Pancreas (tissue), 10 donors: ENCODE data around the gene GAS2. TPM values are rescaled to one million over a fixed set of nuclear protein-coding genes. Genes with fewer than 3 reads are reported as not detected.

Experiments
- ATAC-seq, 4 donors: fragments of 200-7000 bp; cut with Tn5 transposase; one replicate each; pipeline versions ENCODE4 v1.8.0 to v1.9.1; 2020; ENCODE audit warnings: mild to moderate bottlenecking in 4 of 4, moderate library complexity in 4 of 4
- DNase-seq, 6 donors: peaks; one replicate each; pipeline ENCODE4 v3.0.0-alpha.2; 2020
- FAIRE-seq: peaks from 2 replicates; lab custom pipeline; 2012; peaks lifted over from hg19 to GRCh38; lab: Jason Lieb, UNC
- H3K27ac ChIP-seq, 4 donors: fragments of 200-600 bp; sonication (generic); 1 replicate in 3 of 4; 2 replicates in 1 of 4; pipeline versions ENCODE4 v1.5.0 to v1.8.0; 2020
- H3K27me3 ChIP-seq, 4 donors: fragments of 200-600 bp; one replicate each; pipeline ENCODE4 v1.8.0; 2021
- H3K36me3 ChIP-seq, 3 donors: fragments of 200-600 bp; sonication (generic) in 1 of 3; one replicate each; pipeline versions ENCODE4 v1.5.0 to v1.8.0; 2020 to 2021
- H3K4me1 ChIP-seq, 3 donors: fragments of 200-600 bp; one replicate each; pipeline ENCODE4 v1.8.0; 2021
- H3K4me3 ChIP-seq, 4 donors: fragments of 200-600 bp; sonication (generic) in 2 of 4; one replicate each; pipeline versions ENCODE4 v1.5.0 to v1.8.0; 2020 to 2021
- H3K9me3 ChIP-seq, 4 donors: fragments of 200-600 bp; one replicate each; pipeline ENCODE4 v1.8.0; 2021
- WGBS, 2 donors: extraction: QIAGEN DNeasy Blood & Tissue Kit; methylation state at CpG; one replicate each; pipeline ENCODE4 v1.1.7; 2013; 5-methylcytosine and 5-hydroxymethylcytosine counted together
- intact Hi-C, 3 donors: fragments of 100-400 bp; cut with DNase I; formaldehyde crosslinking; loops; one replicate each; pipeline versions ENCODE4 v1.11.1 to v1.14.2; 2022
- polyA plus RNA-seq, 2 donors: library from polyadenylated mRNA; stranded (reverse); fragments of 200-250 nt; gene quantifications; one replicate each; pipeline ENCODE4 v1.2.3, GENCODE V29; 2013
- total RNA-seq, 6 donors: library from RNA; stranded (reverse); fragmentation: NEBNext Ultra II Directional in 4 of 6; extraction: Animal tissue kit (Norgen Biotek cat#: 25700) in 4 of 6; gene quantifications; one replicate each; pipeline versions ENCODE4 v1.2.1 to v1.2.4, GENCODE V29; 2021 to 2023
- TF ChIP-seq, protein P1 (sequence below), 4 donors: fragments of 200-600 bp; sonication (generic) in 3 of 4; IDR thresholded peaks; one replicate each; pipeline versions ENCODE4 v1.5.0 to v1.8.0; 2021; ENCODE audit warnings: antibody characterized with exemption in 4 of 4
- donor health status: healthy with polysubstance abuse.
- donor health status: DM: no; HTN: no; CAD: no; lungs with moderate emphysema.
- donor health status: DM: no; HTN: no; CAD: no.
- donor health status: control.
- donor health status: control.
- donor health status: Bipolar disorder and iron deficiency.
- donor health status: DM: yes; HTN: yes; CAD: no.
- donor health status: DM: no; HTN: no; CAD: no.
- donor health status: DM: no; HTN: no; CAD: no.
- donor health status: DM: yes; HTN: yes; CAD: no.

The GAS2 gene
- total and polyA plus RNA-seq, 8 donors, result 4.1 to 13.4 (median 11.2) TPM

DNA sequence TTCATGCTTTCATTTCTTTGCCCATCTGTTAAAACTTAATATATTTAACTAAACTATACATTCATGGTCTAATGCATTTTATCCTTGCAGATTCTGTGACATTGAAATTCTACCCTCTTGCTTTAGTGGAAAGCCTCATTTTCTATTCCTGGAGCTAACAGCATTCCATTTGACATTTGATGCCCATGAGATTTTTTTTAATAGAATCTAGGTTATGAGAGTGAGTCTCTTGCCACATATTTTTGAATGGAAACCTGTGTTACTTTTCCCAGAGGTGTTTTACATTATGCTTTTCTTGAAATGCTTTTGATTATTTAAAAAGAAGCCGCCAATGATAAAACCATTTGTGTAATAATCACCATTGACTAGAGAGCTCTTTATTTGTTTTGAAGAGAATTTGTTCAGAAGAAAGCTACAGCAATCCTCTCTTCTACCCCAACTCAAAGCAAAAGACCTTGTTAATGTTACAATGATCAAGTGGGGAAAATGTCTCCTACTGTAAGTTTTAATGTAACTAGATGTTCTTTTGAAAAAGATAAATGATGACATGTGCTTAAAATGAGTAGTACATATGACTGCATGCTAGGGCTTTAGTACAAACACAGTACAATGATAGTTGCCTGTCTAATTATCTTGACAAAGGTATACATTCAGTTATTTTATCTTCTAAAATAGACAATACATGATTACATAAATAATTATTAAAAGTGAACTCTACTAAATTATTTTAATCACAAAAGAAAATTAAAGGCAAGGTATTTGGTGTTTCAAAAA lies 67.3 kb downstream of the GAS2 start:
- no peaks in the 10 kb centered on the region for H3K36me3 ChIP-seq
- no peak for DNase-seq
- no peak for FAIRE-seq
- no peak for ATAC-seq
- no peak overlapping the region for H3K4me3 ChIP-seq
- H3K9me3 ChIP-seq, result no peaks in the 10 kb centered on the region
- TF ChIP-seq, protein P1, sequence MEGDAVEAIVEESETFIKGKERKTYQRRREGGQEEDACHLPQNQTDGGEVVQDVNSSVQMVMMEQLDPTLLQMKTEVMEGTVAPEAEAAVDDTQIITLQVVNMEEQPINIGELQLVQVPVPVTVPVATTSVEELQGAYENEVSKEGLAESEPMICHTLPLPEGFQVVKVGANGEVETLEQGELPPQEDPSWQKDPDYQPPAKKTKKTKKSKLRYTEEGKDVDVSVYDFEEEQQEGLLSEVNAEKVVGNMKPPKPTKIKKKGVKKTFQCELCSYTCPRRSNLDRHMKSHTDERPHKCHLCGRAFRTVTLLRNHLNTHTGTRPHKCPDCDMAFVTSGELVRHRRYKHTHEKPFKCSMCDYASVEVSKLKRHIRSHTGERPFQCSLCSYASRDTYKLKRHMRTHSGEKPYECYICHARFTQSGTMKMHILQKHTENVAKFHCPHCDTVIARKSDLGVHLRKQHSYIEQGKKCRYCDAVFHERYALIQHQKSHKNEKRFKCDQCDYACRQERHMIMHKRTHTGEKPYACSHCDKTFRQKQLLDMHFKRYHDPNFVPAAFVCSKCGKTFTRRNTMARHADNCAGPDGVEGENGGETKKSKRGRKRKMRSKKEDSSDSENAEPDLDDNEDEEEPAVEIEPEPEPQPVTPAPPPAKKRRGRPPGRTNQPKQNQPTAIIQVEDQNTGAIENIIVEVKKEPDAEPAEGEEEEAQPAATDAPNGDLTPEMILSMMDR (IDR thresholded peaks at IDR 0.05), result no peak
- no peak overlapping the region for H3K27ac ChIP-seq
- no peaks in the 10 kb centered on the region for H3K27me3 ChIP-seq
- intact Hi-C loops, result no loop called here
- H3K4me1 ChIP-seq, result peaks cover 0 to 8% (median 5%) of the 10 kb centered on the region in 3 donors
- WGBS, 2 donors, result 79 to 81% methylated on average over 1 of the region's 1 CpG

DNA sequence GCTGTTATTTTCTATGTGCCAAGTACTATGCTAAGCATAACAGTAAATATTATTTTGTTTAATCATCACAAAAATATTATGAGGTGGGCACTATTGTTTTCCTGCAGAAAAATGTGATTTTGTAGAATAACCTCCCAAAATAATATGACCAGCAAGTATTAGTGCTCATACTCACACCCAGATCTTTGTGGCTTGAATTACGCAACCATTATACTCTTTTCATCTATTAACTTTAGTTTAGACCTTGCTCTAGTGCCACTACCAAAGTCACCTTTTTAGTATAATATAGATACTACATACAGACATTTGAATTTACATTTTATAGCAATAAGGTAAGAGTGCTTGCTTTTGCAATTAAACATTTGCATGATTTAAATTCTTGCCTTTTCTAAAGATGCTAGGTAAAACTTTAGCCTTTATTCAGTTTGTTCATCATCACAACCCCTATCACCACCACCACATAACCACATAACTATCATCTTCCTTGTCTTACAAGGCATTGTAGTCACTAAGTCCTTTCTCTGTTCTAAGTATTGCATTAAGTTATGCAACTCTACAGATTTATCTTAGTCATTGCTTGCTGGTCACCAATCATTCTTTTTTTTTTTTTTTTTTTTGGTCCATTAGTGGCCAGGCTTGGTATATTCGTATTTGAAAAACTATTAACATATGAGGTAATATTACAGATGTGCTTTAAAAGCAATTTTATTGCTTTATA lies 68.4 kb downstream of the GAS2 start:
- H3K36me3 ChIP-seq, result no peaks in the 10 kb centered on the region
- H3K4me3 ChIP-seq, result no peak overlapping the region
- ATAC-seq, result no peak
- H3K27ac ChIP-seq, result no peak overlapping the region
- intact Hi-C loops, result no loop called here
- no peaks in the 10 kb centered on the region for H3K27me3 ChIP-seq
- WGBS, 2 donors, result 88 to 92% methylated on average over 2 of the region's 2 CpGs
- TF ChIP-seq, protein P1 (IDR thresholded peaks at IDR 0.05), result no peak
- peaks cover 0 to 6% (median 0%) of the 10 kb centered on the region in 3 donors for H3K4me1 ChIP-seq
- no peaks in the 10 kb centered on the region for H3K9me3 ChIP-seq
- FAIRE-seq, result no peak
- no peak for DNase-seq

DNA sequence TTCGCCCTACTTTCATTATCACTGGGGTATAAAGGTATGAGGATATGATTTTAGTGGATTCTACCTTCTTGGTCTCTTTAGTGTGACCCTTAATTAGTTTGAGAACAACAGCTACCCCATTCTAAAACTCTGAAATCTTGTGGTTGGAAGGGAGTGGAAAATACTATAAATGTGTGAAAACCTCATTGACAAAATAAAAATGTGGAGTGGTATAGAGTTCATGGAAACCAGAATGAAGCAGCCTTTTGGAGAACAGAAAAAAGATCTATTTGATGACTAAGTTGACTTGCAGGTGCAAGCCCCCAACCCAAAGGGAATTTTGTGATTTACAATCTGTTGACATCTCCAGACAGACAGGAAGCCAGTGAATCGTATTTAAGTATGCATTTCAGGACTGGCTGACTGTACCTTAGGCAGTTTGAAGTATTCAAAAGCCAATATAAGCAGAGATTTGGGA lies 75.8 kb downstream of the GAS2 start:
- Histone ChIP-seq H3K4me3 (no peak overlapping the region), H3K27me3 (no peaks in the 10 kb centered on the region), H3K9me3 (no peaks in the 10 kb centered on the region), H3K4me1 (no peaks in the 10 kb centered on the region), H3K36me3 (no peaks in the 10 kb centered on the region), H3K27ac (no peak overlapping the region)
- FAIRE-seq (no peak), DNase-seq (no peak), ATAC-seq (no peak)
- TF ChIP-seq, protein P1 (IDR thresholded peaks at IDR 0.05), result no peak
- intact Hi-C loops, result no loop called here
- whole genome bisulfite sequencing, 2 donors, result 87 to 93% methylated on average over 2 of the region's 2 CpGs

DNA sequence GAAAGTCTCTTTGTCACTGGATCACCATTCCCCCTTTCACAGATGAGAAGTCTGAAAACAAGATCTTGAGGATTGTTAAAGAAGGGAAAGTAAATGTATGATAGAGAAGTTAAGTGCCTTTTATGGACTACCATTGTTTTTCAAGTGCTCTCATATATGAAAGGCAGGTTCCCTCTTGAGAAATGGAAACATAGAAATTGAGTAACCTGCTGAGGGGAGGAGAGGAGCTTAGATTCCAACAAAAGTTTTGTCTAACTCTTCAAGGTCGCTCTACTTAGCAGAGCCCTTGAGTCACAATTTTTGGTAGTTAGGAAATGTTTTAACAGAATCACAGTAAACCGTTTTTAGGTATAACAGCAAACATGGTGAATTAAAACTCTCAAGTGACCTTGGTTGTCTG lies 83.1 kb downstream of the GAS2 start:
- no peak for DNase-seq
- intact Hi-C loops, result no loop called here
- H3K27ac ChIP-seq, result no peak overlapping the region
- H3K9me3 ChIP-seq, result no peaks in the 10 kb centered on the region
- no peaks in the 10 kb centered on the region for H3K4me1 ChIP-seq
- TF ChIP-seq, protein P1 (IDR thresholded peaks at IDR 0.05), result no peak
- H3K27me3 ChIP-seq, result no peaks in the 10 kb centered on the region
- FAIRE-seq, result no peak
- no peak overlapping the region for H3K4me3 ChIP-seq
- ATAC-seq, result no peak
- WGBS, 2 donors, result 83 to 90% methylated on average over 2 of the region's 2 CpGs
- H3K36me3 ChIP-seq, result no peaks in the 10 kb centered on the region
